HG02610 (cell line): ENCODE measurements around the gene JOSD2.

Source experiments
- ATAC-seq: cut with Tn5 transposase; IDR thresholded peaks from one replicate; pipeline ENCODE4 v1.9.1; 2021; ENCODE audit warnings: mild to moderate bottlenecking, moderate library complexity; ENCODE audit not compliant: unreplicated experiment

Gene JOSD2

DNA sequence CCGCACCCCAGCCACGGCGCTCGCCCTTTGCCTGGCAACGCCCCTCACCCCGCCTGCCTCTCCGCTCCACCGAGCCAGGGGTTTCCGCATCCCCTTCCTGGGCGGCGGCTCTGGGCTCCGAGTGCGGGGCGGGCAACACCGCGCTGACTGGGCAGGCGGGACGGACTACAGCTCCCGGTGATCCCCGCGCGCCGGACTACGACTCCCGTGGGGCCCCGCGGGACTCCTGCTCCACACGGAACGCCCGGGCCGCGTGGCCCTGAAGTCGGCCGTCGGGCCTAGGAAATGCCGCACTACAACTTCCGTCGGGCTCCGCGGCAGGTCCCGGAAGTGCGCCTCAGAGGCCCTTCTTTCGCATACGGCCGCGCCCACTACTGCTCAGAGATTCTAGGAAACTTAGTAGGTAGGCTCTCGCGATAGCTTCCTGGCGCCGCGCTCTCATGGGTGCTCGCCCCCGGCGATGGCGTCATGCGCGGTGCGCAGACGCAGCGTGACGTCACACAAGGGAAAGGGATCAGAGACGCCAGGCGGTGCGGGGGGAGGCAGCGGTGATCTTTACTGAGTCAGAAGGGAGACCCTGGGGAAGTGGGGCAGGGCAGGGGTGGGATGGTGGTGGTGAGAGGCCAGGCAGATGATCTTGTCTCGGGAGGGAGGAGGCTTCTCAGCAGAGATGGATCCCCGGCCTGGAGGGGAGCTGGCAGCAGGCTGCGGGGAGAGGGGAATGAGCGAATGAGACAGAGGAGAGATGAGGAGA, at the start of gene JOSD2:
JOSD2 (minus strand) TSS at position 123 of the 754 bp plus-strand sequence. CDS start 760 bp downstream, outside the sequence.
- peak; percentile 85 for ATAC-seq

- no peak for ATAC-seq
These were observed 48.6 kb upstream of the JOSD2 start for GRCh38 chr19:50559636-50560035.

- ATAC-seq, result no peak
These were observed 47.5 kb upstream of the JOSD2 start for GRCh38 chr19:50558449-50558848.

GRCh38 chr19:50558039-50558438, 47.0 kb upstream of the JOSD2 start:
- ATAC-seq, result no peak

GRCh38 chr19:50557009-50557613, 46.1 kb upstream of the JOSD2 start:
- no peak for ATAC-seq

DNA sequence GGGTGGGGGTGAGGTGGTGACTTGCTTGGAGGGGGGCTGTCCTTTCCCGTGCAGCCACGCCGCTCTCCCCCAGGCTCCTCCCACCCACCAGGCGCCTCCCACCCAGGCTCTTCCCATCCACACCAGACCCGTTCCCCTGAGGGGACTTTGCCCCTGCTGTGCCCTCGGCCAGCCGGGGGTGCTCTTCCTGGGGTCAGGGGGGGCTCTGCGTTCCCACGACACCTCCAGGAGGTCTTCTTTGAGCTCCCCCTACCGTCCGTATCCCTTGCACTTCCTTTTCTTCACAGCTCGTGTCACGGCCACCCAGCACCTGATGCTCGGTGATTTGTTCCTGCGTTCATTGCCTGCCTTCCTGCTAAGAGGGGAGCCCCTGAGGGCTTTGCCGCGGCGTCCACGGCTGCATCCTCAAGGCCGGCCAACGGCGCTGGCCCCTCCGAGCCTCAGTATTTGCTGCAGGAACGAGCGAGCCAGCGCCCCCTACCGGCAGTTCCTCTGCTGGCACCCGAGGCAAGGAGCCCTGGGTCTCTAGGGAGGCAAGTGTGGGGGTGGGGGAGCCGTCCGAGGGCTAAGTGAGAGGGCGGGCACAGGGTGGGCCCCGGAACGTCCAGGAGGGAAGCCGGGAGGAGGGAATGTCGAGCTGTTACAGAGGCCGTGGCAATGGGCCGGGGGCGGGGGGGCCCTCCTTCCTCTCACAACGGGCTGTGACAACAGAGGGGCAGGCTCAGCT, 45.5 kb upstream of the JOSD2 start:
- no peak for ATAC-seq

- no peak for ATAC-seq
These were observed 44.7 kb upstream of the JOSD2 start for GRCh38 chr19:50555450-50556281.

- ATAC-seq, result no peak
These were observed 44.0 kb upstream of the JOSD2 start for GRCh38 chr19:50555033-50555432.

GRCh38 chr19:50554212-50554611, 43.2 kb upstream of the JOSD2 start:
- no peak for ATAC-seq

DNA sequence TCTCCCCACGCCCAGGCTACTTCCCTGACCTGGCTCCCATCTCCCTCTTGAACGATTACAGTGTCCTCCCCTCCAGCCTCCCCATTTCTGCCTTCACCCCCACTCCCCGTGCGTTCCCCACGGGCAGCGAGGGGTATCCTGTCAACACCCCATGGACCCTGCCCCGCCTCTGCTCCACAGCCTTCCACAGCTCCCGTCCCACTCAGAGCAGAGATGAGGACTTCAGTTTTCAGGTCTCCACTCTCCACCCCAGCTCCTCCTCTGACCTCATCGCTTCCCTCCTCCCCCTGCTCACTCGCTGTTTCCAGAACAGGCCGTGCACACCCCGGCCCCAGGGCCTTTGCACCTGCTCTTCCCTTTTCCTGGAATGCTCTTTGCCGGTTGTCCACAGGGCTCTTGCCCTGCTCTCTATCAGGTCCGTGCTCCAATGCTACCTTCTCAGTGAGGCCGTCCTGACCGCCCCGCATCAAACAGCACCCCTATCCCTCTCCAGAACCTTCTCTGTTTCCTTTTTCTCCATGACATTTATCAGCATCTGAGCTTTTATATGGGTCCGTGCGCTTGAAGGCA, 42.2 kb upstream of the JOSD2 start:
- no peak for ATAC-seq

DNA sequence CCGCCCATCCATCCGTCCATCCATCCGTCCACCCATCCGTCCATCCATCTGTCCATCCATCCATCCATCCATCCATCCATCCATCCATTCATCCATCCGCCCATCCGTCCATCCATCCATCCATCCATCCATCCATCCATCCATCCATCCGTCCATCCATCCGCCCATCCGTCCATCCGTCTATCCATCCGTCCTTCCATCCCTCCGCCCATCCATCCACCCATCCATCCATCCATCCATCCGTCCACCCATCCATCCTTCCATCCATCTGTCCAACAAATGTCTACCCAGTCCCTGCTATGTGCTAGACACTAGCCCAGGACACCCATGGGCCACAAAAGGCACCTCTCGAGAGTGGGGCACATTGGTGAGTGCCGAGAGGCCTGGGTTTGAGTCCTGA, 41.5 kb upstream of the JOSD2 start:
- no peak for ATAC-seq

DNA sequence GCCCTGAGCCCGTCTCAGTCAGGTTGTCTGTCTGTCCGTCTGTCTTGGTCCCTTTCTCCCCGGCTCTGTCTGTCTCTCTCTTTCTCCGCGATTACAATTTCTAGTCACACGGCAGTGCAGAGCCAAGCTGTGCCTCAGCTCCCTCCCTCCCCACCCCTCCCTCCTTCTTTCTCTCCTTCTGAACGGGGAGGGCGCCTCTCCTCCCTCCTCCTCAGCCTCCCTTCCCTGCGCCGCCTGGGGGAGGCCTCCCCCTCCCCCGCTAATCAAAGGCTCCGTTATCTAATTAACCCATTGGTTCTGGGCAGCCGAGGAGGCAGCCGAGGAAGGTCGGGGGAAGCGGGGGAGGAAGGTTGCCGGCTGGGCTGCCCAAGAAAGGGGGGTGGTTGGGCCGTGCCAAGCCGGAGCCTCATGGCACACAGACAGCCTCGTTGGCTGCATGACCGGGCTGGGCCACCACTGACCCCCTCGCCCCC, 40.8 kb upstream of the JOSD2 start:
- ATAC-seq, result no peak

- no peak for ATAC-seq
These were observed 40.2 kb upstream of the JOSD2 start for GRCh38 chr19:50551034-50551714.

DNA sequence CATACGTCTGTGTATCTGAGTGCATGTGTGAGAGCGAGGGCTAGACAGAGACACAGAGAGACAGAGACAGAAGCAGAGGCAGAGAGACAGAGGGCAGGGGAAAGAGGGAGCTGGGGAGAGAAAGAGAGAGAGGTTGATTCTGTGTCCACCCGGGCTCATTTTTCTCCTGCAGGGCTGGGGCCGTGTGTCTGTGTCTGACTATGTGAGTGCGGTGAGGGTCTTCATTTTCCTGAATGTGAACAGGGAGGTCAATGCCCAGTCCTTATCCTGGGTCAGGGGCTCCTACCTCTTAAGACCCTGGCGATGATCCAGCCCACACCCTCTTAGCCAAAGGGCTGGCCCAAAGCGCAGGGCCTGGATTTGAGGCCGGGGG, 39.6 kb upstream of the JOSD2 start:
- no peak for ATAC-seq

DNA sequence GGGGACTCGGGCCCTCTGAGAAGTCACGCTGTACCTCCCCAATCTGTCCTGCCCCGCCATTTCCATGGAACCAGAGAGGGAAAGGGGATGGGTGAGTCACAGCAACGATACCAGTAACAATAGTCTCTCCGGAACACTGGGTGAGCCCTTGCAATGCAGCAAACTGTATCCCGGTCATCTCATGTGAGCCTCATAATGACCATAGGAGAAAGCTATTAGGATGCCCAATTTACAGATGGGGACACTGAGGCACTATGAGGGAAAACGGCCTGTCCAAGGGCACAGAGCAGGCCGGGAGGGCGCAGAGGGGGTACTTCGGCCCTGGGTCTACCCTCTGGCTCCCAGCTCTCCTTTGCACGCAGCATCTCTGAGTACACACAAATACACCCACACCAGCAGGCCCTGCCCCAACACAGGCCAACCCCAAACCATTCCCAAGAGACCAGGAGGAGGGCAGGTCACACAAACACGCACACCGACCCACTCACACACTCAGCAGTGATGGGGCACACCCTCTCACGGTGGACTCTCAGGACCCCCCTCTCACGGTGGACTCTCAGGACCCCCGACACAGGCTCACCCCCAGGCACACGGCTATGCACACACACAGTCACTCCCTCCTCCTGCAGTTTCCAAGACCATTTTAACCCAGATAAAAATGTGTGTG, 39.1 kb upstream of the JOSD2 start:
- ATAC-seq, result no peak

GRCh38 chr19:50549059-50549926, 38.3 kb upstream of the JOSD2 start:
- ATAC-seq, result no peak

GRCh38 chr19:50548191-50549058, 37.4 kb upstream of the JOSD2 start:
- ATAC-seq, result no peak
